IMR-90 (cell line): ENCODE measurements around the gene TPM3. TPM values are rescaled to one million over a fixed set of nuclear protein-coding genes. Genes with fewer than 3 reads are reported as not detected.
"Not testable (repeated sequence)": the region's sequence is repeated elsewhere in the genome, so short reads cannot be mapped to it uniquely, and the experiment has no call there.

Experiments used
- ATAC-seq: fragments of 200-7000 bp; cut with Tn5 transposase; 2 replicates; pipeline ENCODE4 v1.9.1; 2020; ENCODE audit warnings: low read depth, mild to moderate bottlenecking, moderate library complexity
- BruUV-seq: library from RNA; stranded (reverse); fragments of 400-500 nt; replicated peaks from 2 replicates; lab custom pipeline; 2021; lab: Mats Ljungman, UMichigan
- CTCF ChIA-PET: fragments of 300-600 bp; formaldehyde crosslinking; extraction: SDS; loops from one replicate; lab custom pipeline; 2021; ENCODE audit warnings: antibody characterized with exemption; lab: Yijun Ruan, JAX
- POLR2A ChIA-PET: fragments of 300-600 bp; sonication (Branson Sonifier 250); formaldehyde crosslinking; loops from one replicate; lab custom pipeline; 2022; ENCODE audit warnings: antibody characterized with exemption; ENCODE audit not compliant: unreplicated experiment; lab: Charles Lee
- DNase-seq: peaks from one replicate; pipeline ENCODE4 v3.0.0; 2013
- H2AFZ ChIP-seq: replicated peaks from 2 replicates; pipeline ENCODE3; 2013; ENCODE audit warnings: low read length, mild to moderate bottlenecking; ENCODE audit not compliant: poor library complexity
- H2AK5ac ChIP-seq: 2 replicates; pipeline ENCODE4 v1.6.1; 2013; ENCODE audit warnings: low read depth, low read length, inconsistent platforms
- H2AK9ac ChIP-seq: replicated peaks from 2 replicates; pipeline ENCODE3; 2013; ENCODE audit warnings: mild to moderate bottlenecking, low read depth, low read length, moderate library complexity; ENCODE audit not compliant: poor library complexity
- H2BK120ac ChIP-seq: 2 replicates; pipeline ENCODE4 v1.6.1; 2013; ENCODE audit warnings: low read depth, low read length, inconsistent platforms
- H2BK15ac ChIP-seq: 3 replicates; pipeline ENCODE4 v1.6.1; 2013; ENCODE audit warnings: low read depth, low read length, inconsistent platforms
- H2BK20ac ChIP-seq: 2 replicates; pipeline ENCODE4 v1.6.1; 2013; ENCODE audit warnings: low read depth, mild to moderate bottlenecking, inconsistent platforms, low read length, moderate library complexity
- H2BK5ac ChIP-seq: 2 replicates; pipeline ENCODE4 v1.6.1; 2013; ENCODE audit warnings: mild to moderate bottlenecking, low read depth, low read length, inconsistent platforms; ENCODE audit not compliant: poor library complexity, severe bottlenecking
- H3K14ac ChIP-seq: replicated peaks from 2 replicates; pipeline ENCODE4 v1.6.1; 2013; ENCODE audit warnings: low read depth, low read length, inconsistent platforms
- H3K18ac ChIP-seq: 2 replicates; pipeline ENCODE4 v1.6.1; 2013; ENCODE audit warnings: low read depth, low read length, control low read depth
- H3K23ac ChIP-seq: 2 replicates; pipeline ENCODE4 v1.6.1; 2013; ENCODE audit warnings: low read depth, low read length, inconsistent platforms
- H3K27ac ChIP-seq: 2 replicates; pipeline ENCODE4 v1.5.1; 2013; ENCODE audit warnings: mild to moderate bottlenecking, control low read depth, low read length; ENCODE audit not compliant: insufficient read depth
- H3K27me3 ChIP-seq: 2 replicates; pipeline ENCODE4 v1.6.1; 2013; ENCODE audit warnings: low read length; ENCODE audit not compliant: control insufficient read depth, insufficient read depth
- H3K36me3 ChIP-seq: 2 replicates; pipeline ENCODE4 v1.6.1; 2013; ENCODE audit warnings: low read length, mixed read lengths; ENCODE audit not compliant: control insufficient read depth, insufficient read depth
- H3K4ac ChIP-seq: 2 replicates; pipeline ENCODE4 v1.6.1; 2013; ENCODE audit warnings: low read depth, low read length, inconsistent platforms
- H3K4me1 ChIP-seq: 2 replicates; pipeline ENCODE4 v1.6.1; 2013; ENCODE audit warnings: low read length, mixed read lengths; ENCODE audit not compliant: control insufficient read depth, insufficient read depth
- H3K4me2 ChIP-seq: 2 replicates; pipeline ENCODE4 v1.6.1; 2013; ENCODE audit warnings: low read depth, mild to moderate bottlenecking, control low read depth, low read length, moderate library complexity
- H3K4me3 ChIP-seq: 2 replicates; pipeline ENCODE4 v1.5.1; 2013; ENCODE audit warnings: low read depth, mild to moderate bottlenecking, control low read depth, low read length, moderate library complexity; ENCODE audit not compliant: insufficient read depth
- H3K56ac ChIP-seq: 2 replicates; pipeline ENCODE4 v1.6.1; 2013; ENCODE audit warnings: low read length, inconsistent platforms; ENCODE audit not compliant: insufficient read depth; ENCODE audit errors: extremely low read depth
- H3K79me1 ChIP-seq, 2 experiments: 2 replicates each; pipeline ENCODE4 v1.6.1; 2013; ENCODE audit warnings: low read length in 2 of 2, inconsistent platforms in 1 of 2, low read depth in 1 of 2
- H3K9ac ChIP-seq: 2 replicates; pipeline ENCODE4 v1.6.1; 2013; ENCODE audit warnings: low read depth, low read length, control low read depth
- H3K9me1 ChIP-seq: 2 replicates; pipeline ENCODE4 v1.6.1; 2013; ENCODE audit warnings: low read length, inconsistent platforms; ENCODE audit not compliant: insufficient read depth
- H3K9me3 ChIP-seq: 2 replicates; pipeline ENCODE4 v1.6.1; 2013; ENCODE audit warnings: low read length; ENCODE audit not compliant: control insufficient read depth, insufficient read depth
- H4K20me1 ChIP-seq: 2 replicates; pipeline ENCODE4 v1.6.1; 2013; ENCODE audit warnings: low read length, inconsistent platforms; ENCODE audit not compliant: insufficient read depth
- H4K5ac ChIP-seq: 2 replicates; pipeline ENCODE4 v1.6.1; 2013; ENCODE audit warnings: mild to moderate bottlenecking, low read depth, low read length, control low read depth
- H4K8ac ChIP-seq, 2 experiments: 2 replicates each; pipeline ENCODE4 v1.6.1; 2013; ENCODE audit warnings: low read depth in 2 of 2, low read length in 2 of 2, control low read depth in 1 of 2, inconsistent platforms in 1 of 2
- H4K91ac ChIP-seq: 2 replicates; pipeline ENCODE4 v1.6.1; 2013; ENCODE audit warnings: low read depth, low read length, inconsistent platforms; ENCODE audit not compliant: insufficient read depth
- WGBS, 2 experiments: methylation state at CpG; one replicate each; pipeline versions ENCODE4 v1.1.5 to v1.1.7; 2013; ENCODE audit warnings: missing lambda C conversion rate in 2 of 2; ENCODE audit not compliant: insufficient read length in 1 of 2; ENCODE audit errors: extremely low coverage in 2 of 2; 5-methylcytosine and 5-hydroxymethylcytosine counted together
- dilution Hi-C: fragments of 300-500 bp; cut with HindIII; formaldehyde crosslinking; loops from one replicate; pipeline ENCODE4 v1.14.3; 2018; ENCODE audit warnings: low sequenced_read_pairs; ENCODE audit not compliant: unreplicated experiment
- in situ Hi-C: fragments of 300-500 bp; cut with MboI; formaldehyde crosslinking; loops from 3 replicates; pipeline ENCODE4 v1.14.3; 2019; ENCODE audit warnings: low sequenced_read_pairs, inconsistent platforms, mixed read lengths
- intact Hi-C: fragments of 100-400 bp; cut with micrococcal nuclease; formaldehyde crosslinking; loops from 2 replicates; pipeline ENCODE4 v1.10.0; 2022
- polyA plus RNA-seq, 3 experiments: library from polyadenylated mRNA; depleted of rRNA; stranded (reverse); fragments of >200 nt; gene quantifications; 2 replicates each; pipeline ENCODE4 v1.2.3, GENCODE V29; 2012; ENCODE audit warnings: low replicate concordance in 1 of 3
- total RNA-seq: library from RNA; depleted of rRNA; stranded (reverse); fragments of >200 nt; gene quantifications from 2 replicates; pipeline ENCODE4 v1.2.3, GENCODE V29; 2012

Gene TPM3
- total and polyA plus RNA-seq, 2 of the 4 experiments (the other 2 are of a cell fraction) = 438 to 530 TPM

DNA sequence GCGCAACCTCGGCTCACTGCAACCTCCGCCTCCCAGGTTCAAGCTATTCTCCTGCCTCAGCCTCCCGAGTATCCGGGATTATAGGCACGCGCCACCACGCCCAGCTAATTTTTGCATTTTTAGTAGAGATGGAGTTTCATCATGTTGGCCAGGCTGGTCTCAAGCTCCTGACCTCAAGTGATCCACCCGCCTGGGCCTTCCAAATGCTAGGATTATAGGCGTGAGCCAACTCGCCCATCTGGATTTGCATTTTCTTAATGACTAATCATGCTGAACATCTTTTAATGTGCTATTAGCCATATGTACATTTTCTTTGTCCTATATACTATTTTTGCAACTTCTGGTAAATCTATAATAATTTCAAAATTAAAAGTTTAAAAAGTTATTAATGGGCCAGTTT is 68.7 kb downstream of the TPM3 start:
- CTCF ChIA-PET = not testable (repeated sequence)

More for the DNA sequence above, 68.7 kb downstream of the TPM3 start:
- in situ Hi-C loops, H3K23ac ChIP-seq, H3K4me3 ChIP-seq, intact Hi-C loops, H2BK120ac ChIP-seq, H2AK5ac ChIP-seq, H3K56ac ChIP-seq, H4K20me1 ChIP-seq, H3K9me3 ChIP-seq, H2BK15ac ChIP-seq, H3K4ac ChIP-seq, H3K4me1 ChIP-seq, dilution Hi-C loops, H3K9me1 ChIP-seq, H3K36me3 ChIP-seq, H2AFZ ChIP-seq, H3K27ac ChIP-seq, POLR2A ChIA-PET, H2BK5ac ChIP-seq, BruUV-seq, H4K5ac ChIP-seq, ATAC-seq, H2BK20ac ChIP-seq, H4K8ac ChIP-seq, H3K14ac ChIP-seq, DNase-seq, H2AK9ac ChIP-seq, H3K4me2 ChIP-seq, H3K27me3 ChIP-seq, H4K91ac ChIP-seq, H3K9ac ChIP-seq, H3K79me1 ChIP-seq, H3K18ac ChIP-seq: not testable (repeated sequence)
- WGBS, 2 experiments = no CpG with 5 or more reads among the region's 11 CpGs
